Mesenchymal stem cell (in vitro differentiated cells and primary cell): Measurements from ENCODE around the gene ZNF446.
"Not testable (repeated sequence)": the region's sequence is repeated elsewhere in the genome, so short reads cannot be mapped to it uniquely, and the experiment has no call there.

Source experiments
- DNase-seq: peaks from one replicate; pipeline ENCODE4 v3.0.0-alpha.2; 2013
- H2AFZ ChIP-seq: one replicate; pipeline ENCODE4 v1.6.1; 2013; ENCODE audit warnings: low read depth, mild to moderate bottlenecking, control low read depth, inconsistent platforms, low read length, moderate library complexity
- H2AK5ac ChIP-seq: 2 replicates; pipeline ENCODE4 v1.6.1; 2013; ENCODE audit warnings: low read length, moderate library complexity, mild to moderate bottlenecking, inconsistent platforms; ENCODE audit not compliant: severe bottlenecking
- H2BK120ac ChIP-seq: one replicate; pipeline ENCODE4 v1.6.1; 2013; ENCODE audit warnings: low read depth, mild to moderate bottlenecking, inconsistent platforms, low read length, moderate library complexity
- H2BK12ac ChIP-seq, 2 experiments: one replicate each; pipeline ENCODE4 v1.6.1; 2013; ENCODE audit warnings: inconsistent platforms in 2 of 2, low read length in 2 of 2, mild to moderate bottlenecking in 2 of 2, moderate library complexity in 2 of 2, control low read depth in 1 of 2
- H2BK15ac ChIP-seq: one replicate; pipeline ENCODE4 v1.6.1; 2013; ENCODE audit warnings: mild to moderate bottlenecking, low read depth, inconsistent platforms; ENCODE audit not compliant: poor library complexity, severe bottlenecking
- H2BK5ac ChIP-seq: 2 replicates; pipeline ENCODE4 v1.6.1; 2013; ENCODE audit warnings: low read depth, mild to moderate bottlenecking, low read length, control low read depth, inconsistent platforms; ENCODE audit not compliant: poor library complexity, severe bottlenecking
- H3K14ac ChIP-seq, 2 experiments: one replicate each; pipeline ENCODE4 v1.6.1; 2013; ENCODE audit warnings: inconsistent platforms in 2 of 2, low read length in 2 of 2, control low read depth in 1 of 2, mild to moderate bottlenecking in 1 of 2, moderate library complexity in 1 of 2
- H3K18ac ChIP-seq, 2 experiments: one replicate each; pipeline ENCODE4 v1.6.1; 2013; ENCODE audit warnings: inconsistent platforms in 2 of 2, low read length in 2 of 2, control low read depth in 1 of 2, low read depth in 1 of 2, mild to moderate bottlenecking in 1 of 2
- H3K23ac ChIP-seq, 2 experiments: one replicate each; pipeline ENCODE4 v1.6.1; 2013; ENCODE audit warnings: inconsistent platforms in 2 of 2, low read length in 2 of 2, mild to moderate bottlenecking in 2 of 2, moderate library complexity in 2 of 2, control low read depth in 1 of 2
- H3K27ac ChIP-seq: 2 replicates; pipeline ENCODE4 v1.5.1; 2013; ENCODE audit warnings: mild to moderate bottlenecking, moderate library complexity, low read length, control low read depth, inconsistent platforms; ENCODE audit not compliant: poor library complexity, severe bottlenecking
- H3K27me3 ChIP-seq, 2 experiments: 2 replicates each; pipeline versions ENCODE4 v1.6.1 to v1.7.0; 2013; ENCODE audit warnings: low read length in 2 of 2, mild to moderate bottlenecking in 2 of 2, moderate library complexity in 2 of 2, control low read depth in 1 of 2, inconsistent platforms in 1 of 2; ENCODE audit not compliant: control insufficient read depth in 1 of 2, insufficient read depth in 1 of 2
- H3K36me3 ChIP-seq, 2 experiments: 2 replicates each; pipeline versions ENCODE4 v1.6.1 to v1.7.0; 2013; ENCODE audit warnings: low read length in 2 of 2, control low read depth in 1 of 2, inconsistent platforms in 1 of 2, low read depth in 1 of 2, mild to moderate bottlenecking in 1 of 2; ENCODE audit not compliant: insufficient read depth in 2 of 2, control insufficient read depth in 1 of 2
- H3K4ac ChIP-seq, 2 experiments: one replicate each; pipeline ENCODE4 v1.6.1; 2013; ENCODE audit warnings: inconsistent platforms in 2 of 2, low read length in 2 of 2, mild to moderate bottlenecking in 2 of 2, moderate library complexity in 2 of 2, control low read depth in 1 of 2, low read depth in 1 of 2
- H3K4me1 ChIP-seq: 2 replicates; pipeline ENCODE4 v1.6.1; 2013; ENCODE audit warnings: low read depth, low read length, control low read depth; ENCODE audit not compliant: control insufficient read depth, insufficient read depth
- H3K4me2 ChIP-seq: 2 replicates; pipeline ENCODE4 v1.6.1; 2013; ENCODE audit warnings: low read length, mild to moderate bottlenecking, inconsistent platforms; ENCODE audit not compliant: poor library complexity, severe bottlenecking
- H3K4me3 ChIP-seq, 2 experiments: 2 replicates each; pipeline versions ENCODE4 v1.5.1 to v1.7.0; 2013; ENCODE audit warnings: low read length in 2 of 2, mild to moderate bottlenecking in 2 of 2, control low read depth in 1 of 2, low read depth in 1 of 2; ENCODE audit not compliant: insufficient read depth in 1 of 2
- H3K79me1 ChIP-seq: replicated peaks from 2 replicates; pipeline ENCODE4 v1.6.1; 2013; ENCODE audit warnings: mild to moderate bottlenecking, control low read depth, low read length, inconsistent platforms; ENCODE audit not compliant: poor library complexity, severe bottlenecking
- H3K9ac ChIP-seq: 2 replicates; pipeline ENCODE4 v1.7.0; 2013; ENCODE audit warnings: mild to moderate bottlenecking, low read length, moderate library complexity
- H3K9me3 ChIP-seq: 2 replicates; pipeline ENCODE4 v1.7.0; 2013; ENCODE audit warnings: mild to moderate bottlenecking, low read length; ENCODE audit not compliant: control insufficient read depth
- H4K8ac ChIP-seq: one replicate; pipeline ENCODE4 v1.6.1; 2013; ENCODE audit warnings: inconsistent platforms, mild to moderate bottlenecking, low read length, moderate library complexity
- H4K91ac ChIP-seq: one replicate; pipeline ENCODE4 v1.6.1; 2013; ENCODE audit warnings: mild to moderate bottlenecking, low read length, inconsistent platforms
- WGBS: methylation state at CpG from one replicate; pipeline ENCODE4 v1.1.7; 2013; ENCODE audit warnings: mixed read lengths; 5-methylcytosine and 5-hydroxymethylcytosine counted together

Gene ZNF446

GRCh38 chr19:58449980-58450379 lies 26.2 kb upstream of the ZNF446 start:
- not testable (repeated sequence) for H2AFZ ChIP-seq, H3K27me3 ChIP-seq, H3K9me3 ChIP-seq, H3K18ac ChIP-seq, H4K91ac ChIP-seq, H3K4me3 ChIP-seq, H4K8ac ChIP-seq, H3K4ac ChIP-seq, H3K4me1 ChIP-seq, H2BK12ac ChIP-seq, H2BK5ac ChIP-seq, H2AK5ac ChIP-seq, H3K79me1 ChIP-seq, H3K9ac ChIP-seq, H3K14ac ChIP-seq, H2BK15ac ChIP-seq, H2BK120ac ChIP-seq, H3K4me2 ChIP-seq, H3K27ac ChIP-seq, DNase-seq, H3K23ac ChIP-seq
- 59% methylated on average over 5 of the region's 5 CpGs for WGBS
- H3K36me3 ChIP-seq, result peaks cover 13% of the 10 kb centered on the region in 2 experiments

- Histone ChIP-seq H3K27ac (no peak overlapping the region), H2AK5ac (no peak overlapping the region), H2AFZ (peak overlapping the region; percentile 83), H2BK120ac (no peak overlapping the region), H2BK15ac (no peak overlapping the region), H3K4me3 (peak overlapping the region; percentile 84 to 88), H3K27me3 (peaks cover 4% of the 10 kb centered on the region in 2 experiments), H3K9ac (peak overlapping the region; percentile 88), H4K8ac (peak overlapping the region; percentile 7), H3K9me3 (no peaks in the 10 kb centered on the region), H3K18ac (no peak overlapping the region), H3K36me3 (peaks cover 14 to 20% of the 10 kb centered on the region in 2 experiments), H3K4ac (no peak overlapping the region), H3K79me1 (peaks cover 9% of the 10 kb centered on the region), H4K91ac (no peak overlapping the region), H3K4me2 (peak overlapping the region; percentile 99), H2BK12ac (no peak overlapping the region), H2BK5ac (no peak overlapping the region), H3K23ac (no peak overlapping the region), H3K14ac (no peak overlapping the region), H3K4me1 (peaks cover 5% of the 10 kb centered on the region)
- no peak for DNase-seq
- WGBS, result 16% methylated on average over 11 of the region's 11 CpGs
These were observed 25.2 kb upstream of the ZNF446 start for GRCh38 chr19:58450856-58451357.

- peak within 1 kb of the TSS; percentile 83 for H2AFZ ChIP-seq
- DNase-seq, result peak; percentile 97
- H3K9ac ChIP-seq, result peak within 1 kb of the TSS; percentile 88
- peaks cover 20 to 27% of the 10 kb centered on the region in 2 experiments for H3K36me3 ChIP-seq
- no peak within 1 kb of the TSS for H2BK15ac ChIP-seq
- no peaks in the 10 kb centered on the region for H3K9me3 ChIP-seq
- H4K91ac ChIP-seq, result no peak within 1 kb of the TSS
- H3K79me1 ChIP-seq, result peaks cover 10% of the 10 kb centered on the region
- H3K23ac ChIP-seq, result peak within 1 kb of the TSS in 1 of 2 experiments; percentile 27
- H3K27me3 ChIP-seq, result no peaks in the 10 kb centered on the region
- no peak within 1 kb of the TSS for H3K27ac ChIP-seq
- under 1% methylated on average over 77 of the region's 79 CpGs for WGBS
- no peak within 1 kb of the TSS for H2BK5ac ChIP-seq
- H3K4me3 ChIP-seq, result peak within 1 kb of the TSS; percentile 84 to 88
- H3K14ac ChIP-seq, result peak within 1 kb of the TSS in 1 of 2 experiments; percentile 6
- H4K8ac ChIP-seq, result peak within 1 kb of the TSS; percentile 27
- no peak within 1 kb of the TSS for H2BK12ac ChIP-seq
- H2BK120ac ChIP-seq, result no peak within 1 kb of the TSS
- no peak within 1 kb of the TSS for H2AK5ac ChIP-seq
- peak within 1 kb of the TSS; percentile 37 to 45 for H3K18ac ChIP-seq
- no peak within 1 kb of the TSS for H3K4ac ChIP-seq
- H3K4me2 ChIP-seq, result peak within 1 kb of the TSS; percentile 99
- H3K4me1 ChIP-seq, result peaks cover 5% of the 10 kb centered on the region
These were observed 24.6 kb upstream of the ZNF446 start, which contains the start of gene ZNF324B for GRCh38 chr19:58451358-58452101. Gene ZNF324B (plus strand): TSS chr19:58451622. CDS start chr19:58453702, 2,080 bp downstream.

GRCh38 chr19:58453743-58454142 lies 22.4 kb upstream of the ZNF446 start:
- 94% methylated on average over 6 of the region's 6 CpGs for WGBS
- no peak overlapping the region for H2BK15ac ChIP-seq
- no peak overlapping the region for H4K8ac ChIP-seq
- H3K27me3 ChIP-seq, result no peaks in the 10 kb centered on the region
- peaks cover 32 to 37% of the 10 kb centered on the region in 2 experiments for H3K36me3 ChIP-seq
- no peak overlapping the region for H3K4ac ChIP-seq
- H3K4me2 ChIP-seq, result no peak overlapping the region
- H3K9me3 ChIP-seq, result no peaks in the 10 kb centered on the region
- no peak overlapping the region for H2BK120ac ChIP-seq
- no peak for DNase-seq
- H2AFZ ChIP-seq, result no peak overlapping the region
- no peak overlapping the region for H3K27ac ChIP-seq
- no peak overlapping the region for H3K18ac ChIP-seq
- H3K23ac ChIP-seq, result no peak overlapping the region
- no peak overlapping the region for H3K14ac ChIP-seq
- H2AK5ac ChIP-seq, result no peak overlapping the region
- H3K9ac ChIP-seq, result no peak overlapping the region
- H2BK5ac ChIP-seq, result no peak overlapping the region
- no peak overlapping the region for H3K4me3 ChIP-seq
- peaks cover 15% of the 10 kb centered on the region for H3K79me1 ChIP-seq
- H2BK12ac ChIP-seq, result no peak overlapping the region
- H3K4me1 ChIP-seq, result peaks cover 5% of the 10 kb centered on the region
- H4K91ac ChIP-seq, result no peak overlapping the region
